Loucy (cell line): ENCODE measurements around the gene MAGEA6.

Experiments used
- EZH2phosphoT487 ChIP-seq: fragments of 200-600 bp; IDR thresholded peaks from 2 replicates; pipeline ENCODE4 v1.6.1; 2018; ENCODE audit warnings: antibody characterized with exemption, mild to moderate bottlenecking, moderate library complexity, borderline replicate concordance
- TF ChIP-seq, protein P1 (sequence below): fragments of 200-600 bp; sonication (generic); conservative IDR thresholded peaks from 2 replicates; pipeline ENCODE4 v1.5.1; 2014; ENCODE audit warnings: mild to moderate bottlenecking, antibody characterized with exemption, low read length

DNA sequence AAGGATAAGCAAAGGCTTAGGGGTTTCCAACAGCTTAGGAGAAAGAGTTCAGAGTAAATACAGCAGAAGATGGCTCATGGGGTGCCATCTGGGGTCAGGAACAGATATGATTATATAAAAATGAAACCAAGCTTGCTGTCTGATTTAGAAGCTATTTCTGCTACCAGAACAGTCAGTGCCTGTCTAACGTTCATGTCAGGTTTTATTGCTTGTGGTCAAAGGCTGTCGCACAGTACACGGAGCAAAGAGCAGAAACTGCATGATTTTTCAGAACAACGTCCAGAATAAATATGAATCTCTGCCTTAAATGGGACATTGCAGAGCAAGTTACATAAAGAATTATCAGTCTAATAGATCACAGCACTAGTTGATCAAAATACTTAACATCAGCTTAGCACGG lies 43.7 kb upstream of the MAGEA6 start:
- TF ChIP-seq, protein P1, sequence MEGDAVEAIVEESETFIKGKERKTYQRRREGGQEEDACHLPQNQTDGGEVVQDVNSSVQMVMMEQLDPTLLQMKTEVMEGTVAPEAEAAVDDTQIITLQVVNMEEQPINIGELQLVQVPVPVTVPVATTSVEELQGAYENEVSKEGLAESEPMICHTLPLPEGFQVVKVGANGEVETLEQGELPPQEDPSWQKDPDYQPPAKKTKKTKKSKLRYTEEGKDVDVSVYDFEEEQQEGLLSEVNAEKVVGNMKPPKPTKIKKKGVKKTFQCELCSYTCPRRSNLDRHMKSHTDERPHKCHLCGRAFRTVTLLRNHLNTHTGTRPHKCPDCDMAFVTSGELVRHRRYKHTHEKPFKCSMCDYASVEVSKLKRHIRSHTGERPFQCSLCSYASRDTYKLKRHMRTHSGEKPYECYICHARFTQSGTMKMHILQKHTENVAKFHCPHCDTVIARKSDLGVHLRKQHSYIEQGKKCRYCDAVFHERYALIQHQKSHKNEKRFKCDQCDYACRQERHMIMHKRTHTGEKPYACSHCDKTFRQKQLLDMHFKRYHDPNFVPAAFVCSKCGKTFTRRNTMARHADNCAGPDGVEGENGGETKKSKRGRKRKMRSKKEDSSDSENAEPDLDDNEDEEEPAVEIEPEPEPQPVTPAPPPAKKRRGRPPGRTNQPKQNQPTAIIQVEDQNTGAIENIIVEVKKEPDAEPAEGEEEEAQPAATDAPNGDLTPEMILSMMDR: no peak
- no peak for TF ChIP-seq EZH2phosphoT487
